GM08714 (cell line): Measurements from ENCODE around the gene CTAGE1.
"Not testable (repeated sequence)": the region's sequence is repeated elsewhere in the genome, so short reads cannot be mapped to it uniquely, and the experiment has no call there.

ENCODE experiments used
- H3K4me3 ChIP-seq: fragments of 200-500 bp; sonication (Bioruptor generic); 2 replicates; pipeline ENCODE4 v1.5.1; 2014; ENCODE audit warnings: mild to moderate bottlenecking, low read length, inconsistent platforms
- ZNF274 ChIP-seq: IDR thresholded peaks from 2 replicates; pipeline ENCODE4 v1.6.1; 2012; ENCODE audit warnings: mild to moderate bottlenecking, low read depth, low read length

CTAGE1 gene

GRCh38 chr18:22422909-22423548 lies 5.3 kb upstream of the CTAGE1 start:
- TF ChIP-seq ZNF274: no peak
- no peak overlapping the region for H3K4me3 ChIP-seq

- H3K4me3 ChIP-seq: no peak overlapping the region
- no peak for TF ChIP-seq ZNF274
Measured at GRCh38 chr18:22420652-22421051, 2.9 kb upstream of the CTAGE1 start.

GRCh38 chr18:22412176-22412911 lies 5.4 kb downstream of the CTAGE1 start:
- no peak overlapping the region for H3K4me3 ChIP-seq
- no peak for TF ChIP-seq ZNF274

GRCh38 chr18:22411446-22411845 lies 6.3 kb downstream of the CTAGE1 start:
- TF ChIP-seq ZNF274: no peak
- no peak overlapping the region for H3K4me3 ChIP-seq

GRCh38 chr18:22410126-22410525 lies 7.6 kb downstream of the CTAGE1 start:
- H3K4me3 ChIP-seq: no peak overlapping the region
- no peak for TF ChIP-seq ZNF274

- no peak overlapping the region for H3K4me3 ChIP-seq
- TF ChIP-seq ZNF274: no peak
Measured at GRCh38 chr18:22409445-22409844, 8.3 kb downstream of the CTAGE1 start.

GRCh38 chr18:22408059-22408458 lies 9.7 kb downstream of the CTAGE1 start:
- TF ChIP-seq ZNF274: no peak
- H3K4me3 ChIP-seq: no peak overlapping the region

GRCh38 chr18:22405142-22405541 lies 12.6 kb downstream of the CTAGE1 start:
- no peak for TF ChIP-seq ZNF274
- H3K4me3 ChIP-seq: no peak overlapping the region

- TF ChIP-seq ZNF274: no peak
- H3K4me3 ChIP-seq: no peak overlapping the region
Measured at GRCh38 chr18:22403950-22404349, 13.8 kb downstream of the CTAGE1 start.

GRCh38 chr18:22399949-22400348 lies 17.8 kb downstream of the CTAGE1 start:
- no peak overlapping the region for H3K4me3 ChIP-seq
- TF ChIP-seq ZNF274: no peak

GRCh38 chr18:22398464-22398863 lies 19.3 kb downstream of the CTAGE1 start:
- no peak overlapping the region for H3K4me3 ChIP-seq
- no peak for TF ChIP-seq ZNF274

GRCh38 chr18:22394428-22394827 lies 23.3 kb downstream of the CTAGE1 start:
- TF ChIP-seq ZNF274: no peak
- no peak overlapping the region for H3K4me3 ChIP-seq

GRCh38 chr18:22393164-22393563 lies 24.6 kb downstream of the CTAGE1 start:
- H3K4me3 ChIP-seq: not testable (repeated sequence)

GRCh38 chr18:22391407-22392345 lies 26.0 kb downstream of the CTAGE1 start:
- TF ChIP-seq ZNF274: no peak
- H3K4me3 ChIP-seq: no peak overlapping the region
